ENCODE results near the gene BSG. TPM values are rescaled to one million over a fixed set of nuclear protein-coding genes. Genes with fewer than 3 reads are reported as not detected.

BSG gene
- total and polyA plus RNA-seq, 10 of the 15 experiments (the other 5 are each of a cell fraction or from before 2014, with no cell fraction given), result 2.8 to 297 (median 199) TPM

GRCh38 chr19:572140-572742, at the start of gene BSG (continued):
- TF ChIP-seq, protein P1, sequence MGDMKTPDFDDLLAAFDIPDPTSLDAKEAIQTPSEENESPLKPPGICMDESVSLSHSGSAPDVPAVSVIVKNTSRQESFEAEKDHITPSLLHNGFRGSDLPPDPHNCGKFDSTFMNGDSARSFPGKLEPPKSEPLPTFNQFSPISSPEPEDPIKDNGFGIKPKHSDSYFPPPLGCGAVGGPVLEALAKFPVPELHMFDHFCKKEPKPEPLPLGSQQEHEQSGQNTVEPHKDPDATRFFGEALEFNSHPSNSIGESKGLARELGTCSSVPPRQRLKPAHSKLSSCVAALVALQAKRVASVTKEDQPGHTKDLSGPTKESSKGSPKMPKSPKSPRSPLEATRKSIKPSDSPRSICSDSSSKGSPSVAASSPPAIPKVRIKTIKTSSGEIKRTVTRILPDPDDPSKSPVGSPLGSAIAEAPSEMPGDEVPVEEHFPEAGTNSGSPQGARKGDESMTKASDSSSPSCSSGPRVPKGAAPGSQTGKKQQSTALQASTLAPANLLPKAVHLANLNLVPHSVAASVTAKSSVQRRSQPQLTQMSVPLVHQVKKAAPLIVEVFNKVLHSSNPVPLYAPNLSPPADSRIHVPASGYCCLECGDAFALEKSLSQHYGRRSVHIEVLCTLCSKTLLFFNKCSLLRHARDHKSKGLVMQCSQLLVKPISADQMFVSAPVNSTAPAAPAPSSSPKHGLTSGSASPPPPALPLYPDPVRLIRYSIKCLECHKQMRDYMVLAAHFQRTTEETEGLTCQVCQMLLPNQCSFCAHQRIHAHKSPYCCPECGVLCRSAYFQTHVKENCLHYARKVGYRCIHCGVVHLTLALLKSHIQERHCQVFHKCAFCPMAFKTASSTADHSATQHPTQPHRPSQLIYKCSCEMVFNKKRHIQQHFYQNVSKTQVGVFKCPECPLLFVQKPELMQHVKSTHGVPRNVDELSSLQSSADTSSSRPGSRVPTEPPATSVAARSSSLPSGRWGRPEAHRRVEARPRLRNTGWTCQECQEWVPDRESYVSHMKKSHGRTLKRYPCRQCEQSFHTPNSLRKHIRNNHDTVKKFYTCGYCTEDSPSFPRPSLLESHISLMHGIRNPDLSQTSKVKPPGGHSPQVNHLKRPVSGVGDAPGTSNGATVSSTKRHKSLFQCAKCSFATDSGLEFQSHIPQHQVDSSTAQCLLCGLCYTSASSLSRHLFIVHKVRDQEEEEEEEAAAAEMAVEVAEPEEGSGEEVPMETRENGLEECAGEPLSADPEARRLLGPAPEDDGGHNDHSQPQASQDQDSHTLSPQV (IDR thresholded peaks at IDR 0.05), result peak; percentile 43; the same call in 1 of the 2 replicates
- TF ChIP-seq RCOR1 (conservative IDR thresholded peaks at IDR 0.05; ENCODE audit: low read depth, low read length) (no peak), TARDBP (IDR thresholded peaks at IDR 0.05; ENCODE audit: borderline replicate concordance) (no peak), RELB (IDR thresholded peaks at IDR 0.05; ENCODE audit: low read depth) (no peak), NR2F1 (conservative IDR thresholded peaks at IDR 0.05) (peak; percentile 44; the same call in 1 of the 2 replicates), SIX5 (IDR thresholded peaks at IDR 0.05; ENCODE audit: low read depth, low read length, severe bottlenecking) (no peak), GABPA (IDR thresholded peaks at IDR 0.05; ENCODE audit: low read depth) (no peak), SMAD5 (IDR thresholded peaks at IDR 0.05; ENCODE audit: low read depth) (peak; percentile 93), TAF1 (IDR thresholded peaks at IDR 0.05; ENCODE audit: borderline replicate concordance, low read depth, low read length) (peak; percentile 95), STAT3 (IDR thresholded peaks at IDR 0.05; ENCODE audit: low read depth, low read length) (no peak), YBX1 (IDR thresholded peaks at IDR 0.05) (no peak), POLR2A (IDR thresholded peaks at IDR 0.05; ENCODE audit: low read depth, low read length) (peak; percentile 99), RELA (IDR thresholded peaks at IDR 0.05; ENCODE audit: borderline replicate concordance, partially characterized antibody) (peak; percentile 87), POLR2AphosphoS5 (IDR thresholded peaks at IDR 0.05; ENCODE audit: low read length) (peak; percentile 98), ATF7 (IDR thresholded peaks at IDR 0.05; ENCODE audit: low read depth) (no peak), BHLHE40 (IDR thresholded peaks at IDR 0.05; ENCODE audit: borderline replicate concordance in 1 of 2, low read depth in 2 of 2, low read length in 1 of 2) (peak; percentile 98 to 99), HDAC6 (IDR thresholded peaks at IDR 0.05; ENCODE audit: unreplicated experiment) (peak; percentile 84), SREBF1 (IDR thresholded peaks at IDR 0.05; ENCODE audit: low read length) (no peak), SUPT20H (IDR thresholded peaks at IDR 0.05; ENCODE audit: borderline replicate concordance, control insufficient read depth, low read depth, low read length) (no peak), PML (IDR thresholded peaks at IDR 0.05; ENCODE audit: low read length) (peak; percentile 93), NBN (IDR thresholded peaks at IDR 0.05) (no peak), SRF (IDR thresholded peaks at IDR 0.05; ENCODE audit: low read depth in 2 of 2, low read length in 2 of 2) (no peak)
- TF ChIP-seq, protein P2, sequence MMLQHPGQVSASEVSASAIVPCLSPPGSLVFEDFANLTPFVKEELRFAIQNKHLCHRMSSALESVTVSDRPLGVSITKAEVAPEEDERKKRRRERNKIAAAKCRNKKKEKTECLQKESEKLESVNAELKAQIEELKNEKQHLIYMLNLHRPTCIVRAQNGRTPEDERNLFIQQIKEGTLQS (IDR thresholded peaks at IDR 0.05; ENCODE audit: borderline replicate concordance, extremely low read depth, low read depth, low read length), result peak; percentile 90; the same call in 1 of the 2 replicates
- TF ChIP-seq, protein P3, sequence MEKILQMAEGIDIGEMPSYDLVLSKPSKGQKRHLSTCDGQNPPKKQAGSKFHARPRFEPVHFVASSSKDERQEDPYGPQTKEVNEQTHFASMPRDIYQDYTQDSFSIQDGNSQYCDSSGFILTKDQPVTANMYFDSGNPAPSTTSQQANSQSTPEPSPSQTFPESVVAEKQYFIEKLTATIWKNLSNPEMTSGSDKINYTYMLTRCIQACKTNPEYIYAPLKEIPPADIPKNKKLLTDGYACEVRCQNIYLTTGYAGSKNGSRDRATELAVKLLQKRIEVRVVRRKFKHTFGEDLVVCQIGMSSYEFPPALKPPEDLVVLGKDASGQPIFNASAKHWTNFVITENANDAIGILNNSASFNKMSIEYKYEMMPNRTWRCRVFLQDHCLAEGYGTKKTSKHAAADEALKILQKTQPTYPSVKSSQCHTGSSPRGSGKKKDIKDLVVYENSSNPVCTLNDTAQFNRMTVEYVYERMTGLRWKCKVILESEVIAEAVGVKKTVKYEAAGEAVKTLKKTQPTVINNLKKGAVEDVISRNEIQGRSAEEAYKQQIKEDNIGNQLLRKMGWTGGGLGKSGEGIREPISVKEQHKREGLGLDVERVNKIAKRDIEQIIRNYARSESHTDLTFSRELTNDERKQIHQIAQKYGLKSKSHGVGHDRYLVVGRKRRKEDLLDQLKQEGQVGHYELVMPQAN (conservative IDR thresholded peaks at IDR 0.05), result peak; percentile 62; the same call in 1 of the 2 replicates
